Chondrocyte (in vitro differentiated cells): ENCODE measurements around the gene SPATA31A6. TPM values are rescaled to one million over a fixed set of nuclear protein-coding genes. Genes with fewer than 3 reads are reported as not detected.
"Not testable (repeated sequence)": the region's sequence is repeated elsewhere in the genome, so short reads cannot be mapped to it uniquely, and the experiment has no call there.

Source experiments
- DNase-seq: peaks from one replicate; pipeline ENCODE4 v3.0.0; 2021; ENCODE audit warnings: mixed read lengths, low spot score
- H3K27ac Mint-ChIP-seq: one replicate; pipeline ENCODE4 v1.8.0; 2021; ENCODE audit warnings: mild to moderate bottlenecking, moderate library complexity, mixed read lengths; ENCODE audit not compliant: unreplicated experiment
- H3K27me3 Mint-ChIP-seq: 2 replicates; pipeline ENCODE4 v1.8.0; 2021; ENCODE audit warnings: low read depth, mixed read lengths
- H3K36me3 Mint-ChIP-seq: 2 replicates; pipeline ENCODE4 v1.8.0; 2021; ENCODE audit warnings: low read depth, mixed read lengths
- H3K4me1 Mint-ChIP-seq: 2 replicates; pipeline ENCODE4 v1.8.0; 2021; ENCODE audit warnings: low read depth, mild to moderate bottlenecking, mixed read lengths
- H3K4me3 Mint-ChIP-seq: one replicate; pipeline ENCODE4 v1.8.0; 2021; ENCODE audit warnings: mild to moderate bottlenecking, moderate library complexity, mixed read lengths; ENCODE audit not compliant: unreplicated experiment
- H3K9me3 Mint-ChIP-seq: 2 replicates; pipeline ENCODE4 v1.8.0; 2021; ENCODE audit warnings: low read depth, mixed read lengths
- CTCF ChIP-seq: fragments of 200-600 bp; sonication (generic); IDR thresholded peaks from 2 replicates; pipeline ENCODE4 v1.5.0; 2021; ENCODE audit warnings: antibody characterized with exemption, mild to moderate bottlenecking, moderate library complexity
- long read RNA-seq: library from polyadenylated mRNA; stranded (forward); transcript quantifications from one replicate; pipeline ENCODE4 v2.0.0, GENCODE V29; 2021
- total RNA-seq: library from RNA; stranded (reverse); gene quantifications from 3 replicates; pipeline ENCODE4 v1.2.1, GENCODE V29; 2021

The SPATA31A6 gene
- not detected in 3 replicates for total RNA-seq
- long read RNA-seq, result 0 reads

GRCh38 chr9:42183359-42183758 is at the start of gene SPATA31A6:
TSS of gene SPATA31A6 (plus strand) at chr9:42183659. CDS start at chr9:42183688, 29 bp downstream.
- H3K27ac Mint-ChIP-seq, H3K36me3 Mint-ChIP-seq, H3K9me3 Mint-ChIP-seq, H3K27me3 Mint-ChIP-seq, H3K4me1 Mint-ChIP-seq, DNase-seq, H3K4me3 Mint-ChIP-seq: not testable (repeated sequence)

GRCh38 chr9:42160299-42160698 is 23.2 kb upstream of the SPATA31A6 start:
- TF ChIP-seq CTCF, result peak; percentile 78
- H3K4me3 Mint-ChIP-seq, H3K27ac Mint-ChIP-seq, H3K36me3 Mint-ChIP-seq, H3K27me3 Mint-ChIP-seq, H3K9me3 Mint-ChIP-seq, DNase-seq, H3K4me1 Mint-ChIP-seq: not testable (repeated sequence)

GRCh38 chr9:42219861-42220260 is 36.4 kb downstream of the SPATA31A6 start:
- H3K9me3 Mint-ChIP-seq, H3K36me3 Mint-ChIP-seq, DNase-seq, H3K27me3 Mint-ChIP-seq, H3K4me3 Mint-ChIP-seq: not testable (repeated sequence)
- H3K4me1 Mint-ChIP-seq, result peaks cover 12% of the 10 kb centered on the region
- H3K27ac Mint-ChIP-seq, result peak overlapping the region; percentile 78

GRCh38 chr9:42223230-42223629 is 39.8 kb downstream of the SPATA31A6 start:
- not testable (repeated sequence) for DNase-seq, H3K36me3 Mint-ChIP-seq, H3K9me3 Mint-ChIP-seq, H3K27me3 Mint-ChIP-seq, H3K4me3 Mint-ChIP-seq, H3K27ac Mint-ChIP-seq
- peaks cover 12% of the 10 kb centered on the region for H3K4me1 Mint-ChIP-seq

DNA sequence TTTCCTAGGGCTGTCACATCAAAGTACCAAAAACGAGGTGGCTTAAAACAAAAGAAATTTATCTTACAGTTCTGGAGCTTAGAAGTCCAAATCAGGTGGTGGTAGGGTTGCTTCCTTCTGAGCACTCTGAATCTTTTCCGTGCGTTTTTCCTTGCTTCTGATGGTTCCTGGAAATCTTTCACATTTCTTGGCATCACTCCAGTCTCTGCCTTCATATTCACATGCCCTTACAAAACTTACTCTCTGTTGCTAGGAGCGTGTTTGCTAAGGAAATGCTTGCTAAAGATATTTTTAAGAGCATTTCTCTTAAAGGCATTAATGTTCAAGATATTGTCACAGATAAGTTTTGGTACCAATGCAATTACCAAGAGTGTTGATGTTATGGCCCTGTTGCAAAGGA is 49.6 kb downstream of the SPATA31A6 start:
- H3K36me3 Mint-ChIP-seq, DNase-seq, H3K9me3 Mint-ChIP-seq, H3K27me3 Mint-ChIP-seq, H3K4me1 Mint-ChIP-seq, H3K4me3 Mint-ChIP-seq: not testable (repeated sequence)
- peak overlapping the region; percentile 22 for H3K27ac Mint-ChIP-seq

DNA sequence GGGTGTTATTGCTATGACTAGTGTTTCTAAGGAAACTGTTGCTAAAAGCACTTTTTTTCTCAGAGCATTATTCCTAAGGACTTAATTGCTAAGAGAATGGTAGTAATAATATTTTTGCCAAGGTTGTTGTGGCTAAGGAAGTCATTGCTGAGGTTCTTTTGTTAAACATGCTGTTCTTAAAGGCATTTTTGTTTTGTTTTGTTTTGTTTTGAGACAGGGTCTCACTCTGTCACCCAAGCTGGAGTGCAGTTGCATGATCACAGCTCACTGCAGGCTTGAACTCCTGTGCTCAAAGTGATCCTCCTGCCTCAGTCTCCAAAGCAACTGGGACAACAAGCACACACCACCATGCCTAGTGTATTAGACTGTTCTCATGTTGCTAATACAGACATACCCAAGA is 51.2 kb downstream of the SPATA31A6 start:
- H3K36me3 Mint-ChIP-seq, DNase-seq, H3K9me3 Mint-ChIP-seq, H3K4me3 Mint-ChIP-seq, H3K27me3 Mint-ChIP-seq, H3K4me1 Mint-ChIP-seq, H3K27ac Mint-ChIP-seq: not testable (repeated sequence)

GRCh38 chr9:42235352-42235991 is 52.0 kb downstream of the SPATA31A6 start:
- not testable (repeated sequence) for H3K4me3 Mint-ChIP-seq, H3K9me3 Mint-ChIP-seq, H3K27me3 Mint-ChIP-seq, H3K27ac Mint-ChIP-seq, H3K36me3 Mint-ChIP-seq, DNase-seq
- H3K4me1 Mint-ChIP-seq, result peaks cover 15% of the 10 kb centered on the region

DNA sequence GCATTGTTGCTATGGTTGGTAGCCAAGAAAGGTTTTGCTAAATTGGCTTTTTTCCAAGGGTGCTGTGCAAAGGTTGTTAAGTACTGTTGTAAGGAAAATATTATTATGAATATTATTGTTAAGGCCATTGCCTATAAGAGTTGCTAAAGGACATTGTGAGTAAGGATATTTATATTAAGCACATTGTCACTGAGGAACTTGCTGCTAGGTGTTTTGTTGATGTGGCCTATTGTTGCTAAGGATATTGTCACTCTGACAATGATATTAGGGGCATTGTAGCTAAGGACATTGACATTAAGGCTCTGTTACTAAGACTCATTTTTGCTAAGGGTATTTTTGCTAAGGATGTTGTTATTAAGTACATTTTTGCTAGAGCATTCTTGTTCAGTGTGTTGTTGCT is 52.6 kb downstream of the SPATA31A6 start:
- not testable (repeated sequence) for H3K36me3 Mint-ChIP-seq, H3K9me3 Mint-ChIP-seq, H3K27ac Mint-ChIP-seq, H3K4me3 Mint-ChIP-seq, DNase-seq, H3K27me3 Mint-ChIP-seq
- H3K4me1 Mint-ChIP-seq, result peaks cover 18% of the 10 kb centered on the region

DNA sequence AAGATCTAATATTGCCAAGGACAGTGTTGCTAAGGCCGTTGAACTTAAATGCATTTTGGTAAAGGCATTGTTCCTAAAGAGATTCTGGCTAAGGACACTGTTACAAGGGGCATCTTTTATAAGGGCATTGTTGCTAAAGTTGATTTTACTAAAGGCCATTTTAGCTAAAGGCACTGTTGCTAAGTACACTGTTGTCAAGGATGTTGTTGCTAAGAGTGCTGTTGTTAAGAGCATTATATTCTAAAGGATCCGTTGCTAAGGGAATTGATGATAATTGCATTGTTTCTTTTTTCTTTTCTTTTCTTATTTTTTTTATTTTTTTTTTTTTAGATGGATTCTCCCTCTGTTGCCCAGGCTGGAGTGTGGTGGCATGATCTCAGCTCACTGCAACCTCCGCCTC is 53.9 kb downstream of the SPATA31A6 start:
- H3K36me3 Mint-ChIP-seq, H3K27ac Mint-ChIP-seq: not testable (repeated sequence)

DNA sequence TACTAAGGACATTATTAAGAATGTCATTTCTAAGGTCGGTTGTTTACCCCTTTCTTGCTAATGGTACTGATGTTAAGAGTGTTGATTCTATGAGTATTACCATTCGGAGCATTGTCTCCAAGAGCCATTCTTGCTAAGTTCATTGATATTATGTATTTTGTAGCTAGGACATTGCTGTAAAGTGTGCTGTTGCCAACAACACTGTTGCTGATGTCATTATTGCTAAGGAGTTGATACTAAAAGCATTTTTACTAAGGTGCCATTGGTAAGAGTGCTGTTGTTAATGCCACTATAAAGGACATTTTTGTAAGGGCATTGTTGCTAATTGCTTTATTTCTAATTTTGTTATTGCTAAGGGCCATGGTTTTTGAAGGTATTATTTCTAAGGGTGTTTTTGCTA is 55.4 kb downstream of the SPATA31A6 start:
- not testable (repeated sequence) for H3K4me3 Mint-ChIP-seq, H3K27ac Mint-ChIP-seq, H3K36me3 Mint-ChIP-seq, H3K9me3 Mint-ChIP-seq, H3K27me3 Mint-ChIP-seq, DNase-seq
- peaks cover 20% of the 10 kb centered on the region for H3K4me1 Mint-ChIP-seq

More for the DNA sequence above, 53.9 kb downstream of the SPATA31A6 start:
- not testable (repeated sequence) for H3K9me3 Mint-ChIP-seq, DNase-seq, H3K4me3 Mint-ChIP-seq, H3K27me3 Mint-ChIP-seq
- H3K4me1 Mint-ChIP-seq, result peaks cover 18% of the 10 kb centered on the region
